H9 (cell line): ENCODE results near the gene ADARB2. TPM values are rescaled to one million over a fixed set of nuclear protein-coding genes. Genes with fewer than 3 reads are reported as not detected.

ENCODE experiments used
- DNase-seq: peaks from one replicate; pipeline ENCODE4 v3.0.0-alpha.2; 2017
- H2AFZ ChIP-seq: one replicate; pipeline ENCODE4 v1.6.1; 2013; ENCODE audit warnings: mild to moderate bottlenecking, low read length, control low read depth, moderate library complexity
- H2AK5ac ChIP-seq: 2 replicates; pipeline ENCODE4 v1.6.1; 2013; ENCODE audit warnings: low read length, control low read depth, mixed read lengths; ENCODE audit not compliant: insufficient read length
- H2BK120ac ChIP-seq: one replicate; pipeline ENCODE4 v1.6.1; 2013; ENCODE audit warnings: low read depth, mild to moderate bottlenecking, low read length, control low read depth, inconsistent platforms; ENCODE audit not compliant: poor library complexity, severe bottlenecking
- H2BK12ac ChIP-seq: 2 replicates; pipeline ENCODE4 v1.6.1; 2013; ENCODE audit warnings: low read length, control low read depth, mixed read lengths, low read depth; ENCODE audit not compliant: insufficient read length
- H2BK15ac ChIP-seq: 2 replicates; pipeline ENCODE4 v1.6.1; 2013; ENCODE audit warnings: low read depth, low read length, control low read depth
- H2BK20ac ChIP-seq: one replicate; pipeline ENCODE4 v1.6.1; 2013; ENCODE audit warnings: low read depth, mild to moderate bottlenecking, low read length, control low read depth, inconsistent platforms; ENCODE audit not compliant: poor library complexity, severe bottlenecking
- H2BK5ac ChIP-seq: 2 replicates; pipeline ENCODE4 v1.6.1; 2013; ENCODE audit warnings: low read length, control low read depth, mixed read lengths; ENCODE audit not compliant: insufficient read length
- H3K14ac ChIP-seq: 2 replicates; pipeline ENCODE4 v1.6.1; 2013; ENCODE audit warnings: low read length, control low read depth; ENCODE audit not compliant: insufficient read depth
- H3K18ac ChIP-seq: 2 replicates; pipeline ENCODE4 v1.6.1; 2013; ENCODE audit warnings: low read depth, mild to moderate bottlenecking, mixed read lengths, low read length, control low read depth; ENCODE audit not compliant: insufficient read length
- H3K23ac ChIP-seq: 2 replicates; pipeline ENCODE4 v1.6.1; 2013; ENCODE audit warnings: low read length, control low read depth, mixed read lengths, low read depth; ENCODE audit not compliant: insufficient read length
- H3K23me2 ChIP-seq: 2 replicates; pipeline ENCODE4 v1.6.1; 2013; ENCODE audit warnings: low read depth, mild to moderate bottlenecking, mixed read lengths, low read length, control low read depth; ENCODE audit not compliant: insufficient read length, poor library complexity, severe bottlenecking
- H3K27ac ChIP-seq: 2 replicates; pipeline ENCODE4 v1.5.1; 2013; ENCODE audit warnings: low read length, control low read depth, mixed read lengths, low read depth; ENCODE audit not compliant: insufficient read length
- H3K27me3 ChIP-seq: 2 replicates; pipeline ENCODE4 v1.6.1; 2013; ENCODE audit warnings: low read length, control low read depth, inconsistent platforms; ENCODE audit not compliant: insufficient read depth
- H3K4ac ChIP-seq: 2 replicates; pipeline ENCODE4 v1.6.1; 2013; ENCODE audit warnings: low read depth, mild to moderate bottlenecking, control low read depth, inconsistent platforms, low read length, moderate library complexity
- H3K4me1 ChIP-seq: 2 replicates; pipeline ENCODE4 v1.6.1; 2013; ENCODE audit warnings: low read length, control low read depth, inconsistent platforms; ENCODE audit not compliant: insufficient read depth
- H3K4me2 ChIP-seq: 2 replicates; pipeline ENCODE4 v1.6.1; 2013; ENCODE audit warnings: low read length, control low read depth, mixed read lengths; ENCODE audit not compliant: insufficient read length, insufficient read depth
- H3K56ac ChIP-seq: 2 replicates; pipeline ENCODE4 v1.6.1; 2013; ENCODE audit warnings: low read depth, mild to moderate bottlenecking, mixed read lengths, low read length, control low read depth; ENCODE audit not compliant: insufficient read length
- H3K79me1 ChIP-seq: 2 replicates; pipeline ENCODE4 v1.6.1; 2013; ENCODE audit warnings: low read depth, mild to moderate bottlenecking, moderate library complexity, low read length, control low read depth, inconsistent platforms; ENCODE audit not compliant: insufficient read depth, poor library complexity, severe bottlenecking
- H3K79me2 ChIP-seq: 2 replicates; pipeline ENCODE4 v1.6.1; 2013; ENCODE audit warnings: low read length, control low read depth, inconsistent platforms; ENCODE audit not compliant: insufficient read depth
- H3K9ac ChIP-seq: 2 replicates; pipeline ENCODE4 v1.6.1; 2013; ENCODE audit warnings: low read length, control low read depth, mixed read lengths; ENCODE audit not compliant: insufficient read length; ENCODE audit errors: extremely low read depth
- H3K9me3 ChIP-seq: one replicate; pipeline ENCODE4 v1.6.1; 2013; ENCODE audit warnings: low read depth, low read length, inconsistent platforms; ENCODE audit not compliant: control insufficient read depth
- H3T11ph ChIP-seq: one replicate; pipeline ENCODE4 v1.6.1; 2013; ENCODE audit warnings: mild to moderate bottlenecking, low read length, control low read depth, inconsistent platforms
- H4K20me1 ChIP-seq: one replicate; pipeline ENCODE4 v1.6.1; 2013; ENCODE audit not compliant: control insufficient read depth, insufficient read length, insufficient read depth
- H4K5ac ChIP-seq: 2 replicates; pipeline ENCODE4 v1.6.1; 2013; ENCODE audit warnings: low read depth, mild to moderate bottlenecking, mixed read lengths, low read length, control low read depth; ENCODE audit not compliant: insufficient read length
- H4K8ac ChIP-seq: replicated peaks from 2 replicates; pipeline ENCODE4 v1.6.1; 2013; ENCODE audit warnings: low read length, control low read depth, mixed read lengths, low read depth; ENCODE audit not compliant: insufficient read length
- H4K91ac ChIP-seq: 2 replicates; pipeline ENCODE4 v1.6.1; 2013; ENCODE audit warnings: low read depth, mild to moderate bottlenecking, moderate library complexity, mixed read lengths, low read length, control low read depth; ENCODE audit not compliant: insufficient read length
- H3K27ac Mint-ChIP-seq, 3 experiments: 2 replicates in 2 of 3; 3 replicates in 1 of 3; pipeline ENCODE4 v1.8.0; 2020 to 2021; ENCODE audit warnings: mixed read lengths in 3 of 3, mild to moderate bottlenecking in 1 of 3, moderate library complexity in 1 of 3
- H3K27me3 Mint-ChIP-seq: 2 replicates; pipeline ENCODE4 v1.8.0; 2021; ENCODE audit warnings: low read depth, mild to moderate bottlenecking, moderate library complexity, mixed read lengths
- H3K36me3 Mint-ChIP-seq, 3 experiments: 2 replicates in 2 of 3; 3 replicates in 1 of 3; pipeline ENCODE4 v1.8.0; 2020 to 2021; ENCODE audit warnings: low read depth in 3 of 3, mixed read lengths in 3 of 3; ENCODE audit not compliant: insufficient read depth in 1 of 3
- H3K4me1 Mint-ChIP-seq, 2 experiments: 2 replicates each; pipeline ENCODE4 v1.8.0; 2020; ENCODE audit warnings: mixed read lengths in 2 of 2
- H3K4me3 Mint-ChIP-seq, 2 experiments: 2 replicates in 1 of 2; 3 replicates in 1 of 2; pipeline ENCODE4 v1.8.0; 2020 to 2021; ENCODE audit warnings: mild to moderate bottlenecking in 2 of 2, mixed read lengths in 2 of 2, moderate library complexity in 1 of 2
- H3K9me3 Mint-ChIP-seq, 2 experiments: 2 replicates in 1 of 2; 3 replicates in 1 of 2; pipeline ENCODE4 v1.8.0; 2020; ENCODE audit warnings: mild to moderate bottlenecking in 2 of 2, mixed read lengths in 2 of 2, moderate library complexity in 1 of 2
- WGBS: extraction: QIAGEN DNeasy Blood & Tissue Kit; methylation state at CpG from one replicate; pipeline ENCODE4 v1.1.7; 2013; ENCODE audit warnings: missing lambda C conversion rate, low lambda C conversion rate, mixed read lengths; ENCODE audit not compliant: insufficient read length; ENCODE audit errors: extremely low coverage; 5-methylcytosine and 5-hydroxymethylcytosine counted together
- total RNA-seq: library from RNA; stranded (reverse); gene quantifications from 2 replicates; pipeline ENCODE4 v1.2.1, GENCODE V29; 2021
- TF ChIP-seq, protein P1 (sequence below): fragments of 200-600 bp; sonication (generic); conservative IDR thresholded peaks from 3 replicates; pipeline ENCODE4 v1.8.0; 2021; ENCODE audit warnings: antibody characterized with exemption, mild to moderate bottlenecking

The ADARB2 gene
- total RNA-seq, 1 experiment from 2014 or later: 0.87 TPM

DNA sequence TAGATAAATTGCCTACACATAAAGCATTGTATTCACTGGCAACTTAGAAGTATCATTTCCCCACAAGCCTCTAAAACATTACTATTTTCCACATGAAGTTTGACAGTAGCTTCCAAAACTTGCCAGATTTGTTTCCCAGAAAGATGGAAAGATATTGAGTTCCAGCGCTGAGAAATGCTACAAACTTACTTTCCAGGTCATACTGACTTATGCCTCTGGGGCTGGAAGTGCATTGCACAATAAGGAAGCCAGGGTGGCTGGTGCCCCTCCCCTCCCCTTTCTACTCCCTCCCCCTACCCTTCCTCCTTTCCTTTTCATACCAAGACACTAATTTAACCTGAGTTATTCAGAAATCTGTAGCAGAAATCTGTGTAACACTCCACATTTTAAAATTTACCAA is 468.5 kb downstream of the ADARB2 start:
- H2BK20ac ChIP-seq: no peak overlapping the region
- Mint-ChIP-seq H3K36me3 (no peaks in the 10 kb centered on the region), H3K9me3 (no peaks in the 10 kb centered on the region; a peak in 1 of 5 replicates), H3K4me1 (peaks cover 14% of the 10 kb centered on the region in 2 experiments), H3K27me3 (no peaks in the 10 kb centered on the region), H3K4me3 (no peak overlapping the region), H3K27ac (no peak overlapping the region)
- H2BK15ac ChIP-seq: no peak overlapping the region
- H3K4me2 ChIP-seq: no peak overlapping the region
- H3K23ac ChIP-seq: no peak overlapping the region
- H2AFZ ChIP-seq: no peak overlapping the region
- H4K20me1 ChIP-seq: no peaks in the 10 kb centered on the region
- no peak overlapping the region for H3K4ac ChIP-seq
- H4K5ac ChIP-seq: no peak overlapping the region
- TF ChIP-seq, protein P1, sequence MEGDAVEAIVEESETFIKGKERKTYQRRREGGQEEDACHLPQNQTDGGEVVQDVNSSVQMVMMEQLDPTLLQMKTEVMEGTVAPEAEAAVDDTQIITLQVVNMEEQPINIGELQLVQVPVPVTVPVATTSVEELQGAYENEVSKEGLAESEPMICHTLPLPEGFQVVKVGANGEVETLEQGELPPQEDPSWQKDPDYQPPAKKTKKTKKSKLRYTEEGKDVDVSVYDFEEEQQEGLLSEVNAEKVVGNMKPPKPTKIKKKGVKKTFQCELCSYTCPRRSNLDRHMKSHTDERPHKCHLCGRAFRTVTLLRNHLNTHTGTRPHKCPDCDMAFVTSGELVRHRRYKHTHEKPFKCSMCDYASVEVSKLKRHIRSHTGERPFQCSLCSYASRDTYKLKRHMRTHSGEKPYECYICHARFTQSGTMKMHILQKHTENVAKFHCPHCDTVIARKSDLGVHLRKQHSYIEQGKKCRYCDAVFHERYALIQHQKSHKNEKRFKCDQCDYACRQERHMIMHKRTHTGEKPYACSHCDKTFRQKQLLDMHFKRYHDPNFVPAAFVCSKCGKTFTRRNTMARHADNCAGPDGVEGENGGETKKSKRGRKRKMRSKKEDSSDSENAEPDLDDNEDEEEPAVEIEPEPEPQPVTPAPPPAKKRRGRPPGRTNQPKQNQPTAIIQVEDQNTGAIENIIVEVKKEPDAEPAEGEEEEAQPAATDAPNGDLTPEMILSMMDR: no peak
- no peak overlapping the region for H3K9ac ChIP-seq
- no peak overlapping the region for H2BK12ac ChIP-seq
- peaks cover 2% of the 10 kb centered on the region for H3K23me2 ChIP-seq
- no CpG with 5 or more reads among the region's 1 CpG for WGBS
- H3K14ac ChIP-seq: no peak overlapping the region
- H3K18ac ChIP-seq: no peak overlapping the region
- no peak overlapping the region for H4K91ac ChIP-seq
- H2BK120ac ChIP-seq: no peak overlapping the region
- no peak overlapping the region for H4K8ac ChIP-seq
- H3K79me2 ChIP-seq: no peaks in the 10 kb centered on the region
- no peak for DNase-seq
- no peaks in the 10 kb centered on the region for H3K79me1 ChIP-seq
- H3K9me3 ChIP-seq: no peaks in the 10 kb centered on the region
- no peak overlapping the region for H3K56ac ChIP-seq
- no peak overlapping the region for H3K27ac ChIP-seq
- no peak overlapping the region for H3T11ph ChIP-seq
- no peak overlapping the region for H2AK5ac ChIP-seq
- H3K27me3 ChIP-seq: no peaks in the 10 kb centered on the region
- no peak overlapping the region for H2BK5ac ChIP-seq
- no peaks in the 10 kb centered on the region; the same call in 1 of the 2 replicates for H3K4me1 ChIP-seq
